Measurements from ENCODE around the gene ATG5. TPM values are rescaled to one million over a fixed set of nuclear protein-coding genes. Genes with fewer than 3 reads are reported as not detected.

The ATG5 gene
- total RNA-seq, 1 experiment from 2014 or later: 26.9 TPM

DNA sequence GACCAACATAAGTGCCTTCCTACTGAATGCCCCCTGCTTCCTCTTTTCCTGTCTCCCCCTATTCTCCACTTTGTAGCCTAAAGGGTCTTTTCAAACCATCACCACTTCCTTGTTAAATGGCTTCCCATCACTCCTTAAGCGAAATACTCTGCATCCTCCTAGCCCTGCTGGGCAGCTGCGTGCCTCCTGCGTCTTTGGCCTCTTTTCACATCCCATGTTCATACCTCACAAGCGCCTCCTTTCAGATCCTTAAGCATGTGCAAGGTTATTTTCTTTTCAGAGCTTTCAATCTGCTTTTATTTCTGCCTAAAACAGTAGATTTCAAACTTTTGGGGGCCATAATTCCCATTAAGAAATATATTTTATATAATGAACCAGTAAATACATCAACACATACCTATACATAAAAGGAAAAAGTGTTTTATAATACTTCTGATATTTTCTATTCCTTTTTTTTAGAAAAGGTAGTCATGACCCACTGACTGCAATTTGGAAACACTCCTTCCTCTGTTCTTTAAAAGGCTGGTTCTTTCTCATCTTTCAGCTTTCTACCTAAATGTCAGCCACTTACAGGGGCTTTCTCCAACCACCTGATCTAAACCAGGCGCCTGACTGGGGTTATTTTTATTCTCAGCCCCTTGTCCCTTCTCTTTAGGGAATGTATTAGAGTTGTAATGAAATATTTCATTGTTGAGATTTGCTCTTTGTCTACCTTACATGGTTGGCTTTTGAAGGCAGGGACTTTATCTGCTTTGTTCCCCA lies 155.3 kb downstream of the ATG5 start:
- POLR2A ChIA-PET: no interaction called here
- Mint-ChIP-seq H3K9me3 (ENCODE audit: unreplicated experiment) (no peaks in the 10 kb centered on the region), H3K27ac (ENCODE audit: unreplicated experiment) (no peak overlapping the region), H3K36me3 (ENCODE audit: insufficient read depth, unreplicated experiment) (no peaks in the 10 kb centered on the region), H3K4me1 (ENCODE audit: low read depth, unreplicated experiment) (no peaks in the 10 kb centered on the region), H3K4me3 (ENCODE audit: unreplicated experiment) (no peak overlapping the region), H3K27me3 (ENCODE audit: insufficient read depth, unreplicated experiment) (no peaks in the 10 kb centered on the region)
- Histone ChIP-seq H3K36me3 (ENCODE audit: control insufficient read depth, insufficient read depth, low read length) (no peaks in the 10 kb centered on the region), H3K27me3 (replicated peaks; ENCODE audit: control insufficient read depth, insufficient read depth, low read length) (no peaks in the 10 kb centered on the region), H3K4me3 (ENCODE audit: low read depth, low read length) (no peak overlapping the region), H3K9me3 (no peaks in the 10 kb centered on the region), H3K4me1 (no peaks in the 10 kb centered on the region)
- intact Hi-C loops (cut with micrococcal nuclease; ENCODE audit: unreplicated experiment): no loop called here
- CTCF ChIA-PET: no interaction called here
- DNase-seq: no peak
- no peak for TF ChIP-seq CTCF (IDR thresholded peaks at IDR 0.05; ENCODE audit: insufficient read depth in 1 of 2, low read depth in 1 of 2, low read length in 1 of 2, severe bottlenecking in 1 of 2, unreplicated experiment in 1 of 2)
- BruUV-seq (replicated peaks): no TSS peak

DNA sequence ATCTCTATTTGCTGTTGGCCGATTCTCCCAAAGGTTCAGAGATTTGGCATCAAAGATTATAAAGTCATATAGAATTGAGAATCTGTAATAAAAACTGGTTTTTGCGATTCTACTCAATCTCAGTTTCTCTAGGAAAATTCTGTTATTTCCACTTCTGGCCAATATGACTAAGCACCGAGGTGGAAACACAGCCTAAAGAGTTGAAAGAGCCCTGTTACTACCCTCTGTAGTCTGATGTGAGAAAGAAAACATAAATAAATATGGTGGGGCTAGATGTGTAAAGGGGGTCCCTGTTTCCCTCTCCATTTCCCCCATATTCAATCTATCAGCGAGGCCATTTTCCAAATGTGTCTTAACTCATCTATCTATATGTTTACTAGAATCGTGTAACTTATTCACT lies 156.0 kb downstream of the ATG5 start:
- no peaks in the 10 kb centered on the region for H3K4me1 ChIP-seq
- no peak overlapping the region for H3K27ac Mint-ChIP-seq (ENCODE audit: unreplicated experiment)
- POLR2A ChIA-PET: no interaction called here
- no peak overlapping the region for H3K4me3 ChIP-seq (ENCODE audit: low read depth, low read length)
- H3K4me1 Mint-ChIP-seq (ENCODE audit: low read depth, unreplicated experiment): no peaks in the 10 kb centered on the region
- H3K9me3 Mint-ChIP-seq (ENCODE audit: unreplicated experiment): no peaks in the 10 kb centered on the region
- no peaks in the 10 kb centered on the region for H3K36me3 ChIP-seq (ENCODE audit: control insufficient read depth, insufficient read depth, low read length)
- CTCF ChIA-PET: no interaction called here
- H3K27me3 Mint-ChIP-seq (ENCODE audit: insufficient read depth, unreplicated experiment): no peaks in the 10 kb centered on the region
- no TSS peak for BruUV-seq (replicated peaks)
- no peaks in the 10 kb centered on the region for H3K9me3 ChIP-seq
- no peak overlapping the region for H3K4me3 Mint-ChIP-seq (ENCODE audit: unreplicated experiment)
- no peak for TF ChIP-seq CTCF (IDR thresholded peaks at IDR 0.05; ENCODE audit: insufficient read depth in 1 of 2, low read depth in 1 of 2, low read length in 1 of 2, severe bottlenecking in 1 of 2, unreplicated experiment in 1 of 2)
- intact Hi-C loops (cut with micrococcal nuclease; ENCODE audit: unreplicated experiment): no loop called here
- no peaks in the 10 kb centered on the region for H3K27me3 ChIP-seq (replicated peaks; ENCODE audit: control insufficient read depth, insufficient read depth, low read length)
- H3K36me3 Mint-ChIP-seq (ENCODE audit: insufficient read depth, unreplicated experiment): no peaks in the 10 kb centered on the region
- DNase-seq: no peak

- POLR2A ChIA-PET: no interaction called here
- H3K27me3 ChIP-seq (replicated peaks; ENCODE audit: control insufficient read depth, insufficient read depth, low read length): no peaks in the 10 kb centered on the region
- no peaks in the 10 kb centered on the region for H3K4me1 Mint-ChIP-seq (ENCODE audit: low read depth, unreplicated experiment)
- intact Hi-C loops (cut with micrococcal nuclease; ENCODE audit: unreplicated experiment): no loop called here
- BruUV-seq (replicated peaks): no TSS peak
- H3K36me3 Mint-ChIP-seq (ENCODE audit: insufficient read depth, unreplicated experiment): no peaks in the 10 kb centered on the region
- no peaks in the 10 kb centered on the region for H3K9me3 Mint-ChIP-seq (ENCODE audit: unreplicated experiment)
- no peak for TF ChIP-seq CTCF (IDR thresholded peaks at IDR 0.05; ENCODE audit: insufficient read depth in 1 of 2, low read depth in 1 of 2, low read length in 1 of 2, severe bottlenecking in 1 of 2, unreplicated experiment in 1 of 2)
- H3K36me3 ChIP-seq (ENCODE audit: control insufficient read depth, insufficient read depth, low read length): no peaks in the 10 kb centered on the region
- H3K27ac Mint-ChIP-seq (ENCODE audit: unreplicated experiment): no peak overlapping the region
- no peaks in the 10 kb centered on the region for H3K9me3 ChIP-seq
- CTCF ChIA-PET: no interaction called here
- H3K4me3 Mint-ChIP-seq (ENCODE audit: unreplicated experiment): no peak overlapping the region
- H3K4me1 ChIP-seq: no peaks in the 10 kb centered on the region
- DNase-seq: no peak
- H3K4me3 ChIP-seq (ENCODE audit: low read depth, low read length): no peak overlapping the region
- no peaks in the 10 kb centered on the region for H3K27me3 Mint-ChIP-seq (ENCODE audit: insufficient read depth, unreplicated experiment)
These were observed 157.3 kb downstream of the ATG5 start for GRCh38 chr6:106168097-106168888.

Measured in Caco-2 (cell line).